Pons (tissue), 1 donor: ENCODE results near the gene PKP4.
A peak's percentile ranks its signal among the peaks of the same experiment; 100 is the strongest.
"Not testable (repeated sequence)": the region's sequence is repeated elsewhere in the genome, so short reads cannot be mapped to it uniquely, and the experiment has no call there.

ENCODE experiments used
- DNase-seq: peaks from one replicate; pipeline ENCODE4 v3.0.0-alpha.2; 2016; ENCODE audit warnings: low spot score

Gene PKP4

DNA sequence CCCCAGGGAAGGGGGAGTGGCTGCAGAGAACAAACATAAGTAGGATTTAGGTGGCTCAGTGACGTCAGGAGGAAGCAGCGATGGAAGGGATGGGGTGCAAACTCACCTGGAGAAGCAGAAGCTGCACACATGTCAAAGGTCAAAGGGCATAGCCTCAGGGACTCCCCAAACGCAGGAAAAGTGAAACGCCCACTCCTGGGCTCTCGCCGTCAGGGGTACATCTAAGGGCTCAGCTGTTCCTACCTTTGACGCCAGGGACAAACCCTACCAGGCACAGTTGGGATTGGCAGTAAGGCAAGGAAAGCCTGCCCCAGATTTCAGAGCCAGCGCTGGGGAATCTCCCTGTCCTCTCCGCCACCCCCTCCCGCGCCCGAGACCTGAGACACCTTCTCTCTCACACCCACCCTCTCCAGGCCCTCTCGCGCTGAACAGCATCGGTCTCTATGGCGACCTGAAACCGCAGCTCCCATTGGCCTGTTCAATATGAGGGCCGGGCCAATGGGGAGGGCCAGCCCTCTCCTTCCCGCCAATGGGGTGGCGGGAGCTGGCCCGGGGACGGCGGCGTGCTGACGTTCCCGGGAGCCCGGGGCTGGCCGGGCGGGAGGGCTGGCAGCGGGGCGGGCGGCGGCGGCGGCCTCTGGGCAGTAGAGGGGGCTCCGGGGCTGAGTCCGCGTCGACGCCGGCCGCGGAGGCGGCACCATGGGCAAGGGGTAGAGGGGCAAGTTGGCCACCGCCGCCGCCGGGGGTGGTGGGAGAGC is at the start of gene PKP4, which contains the start of gene CCDC148:
PKP4 (plus strand) TSS at position 644 of the 758 bp plus-strand sequence. CDS start 76,233 bp downstream, outside the sequence.
CCDC148 (minus strand) TSS at position 445 of the 758 bp plus-strand sequence; CDS start at position 131, 314 bp downstream.
- DNase-seq, result peak; percentile 95

DNA sequence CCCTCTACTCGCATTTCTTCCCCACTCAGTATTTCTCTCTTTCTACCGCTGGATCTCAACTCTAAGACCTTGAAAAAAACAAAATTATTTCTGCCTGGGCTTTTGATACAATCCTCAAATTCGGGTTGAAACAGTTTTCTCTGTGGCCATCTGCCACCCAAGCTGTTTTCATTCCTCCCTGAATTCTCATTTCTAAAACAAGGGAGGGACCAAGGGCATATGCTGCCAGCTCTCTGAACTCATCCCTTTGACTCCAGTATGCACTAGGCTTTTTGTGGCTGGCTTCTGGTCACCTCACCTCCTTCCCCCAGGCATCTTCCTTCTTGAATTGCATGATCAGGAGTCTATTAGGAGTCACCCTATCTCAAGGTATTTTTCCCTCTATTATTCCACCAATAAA is 49.7 kb upstream of the PKP4 start:
- no peak for DNase-seq

DNA sequence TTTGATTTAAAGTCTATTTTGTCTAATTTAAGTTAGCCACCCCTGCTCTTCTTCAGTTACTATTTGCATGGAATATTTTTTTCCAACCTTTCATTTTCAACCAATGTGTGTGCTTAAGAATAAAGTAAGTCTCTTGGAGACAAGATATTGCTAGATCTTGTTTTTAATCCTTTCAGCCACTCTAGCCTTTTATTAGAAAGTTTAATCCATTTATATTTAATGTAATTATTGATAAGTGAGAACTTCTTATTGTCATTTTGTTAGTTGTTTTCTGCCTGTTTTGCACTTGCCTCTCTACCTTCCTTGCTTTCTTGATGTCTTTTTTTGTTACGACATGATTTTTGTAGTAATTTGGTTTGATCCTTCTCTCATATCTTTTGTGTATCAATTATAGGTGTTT is 46.6 kb upstream of the PKP4 start:
- no peak for DNase-seq

DNA sequence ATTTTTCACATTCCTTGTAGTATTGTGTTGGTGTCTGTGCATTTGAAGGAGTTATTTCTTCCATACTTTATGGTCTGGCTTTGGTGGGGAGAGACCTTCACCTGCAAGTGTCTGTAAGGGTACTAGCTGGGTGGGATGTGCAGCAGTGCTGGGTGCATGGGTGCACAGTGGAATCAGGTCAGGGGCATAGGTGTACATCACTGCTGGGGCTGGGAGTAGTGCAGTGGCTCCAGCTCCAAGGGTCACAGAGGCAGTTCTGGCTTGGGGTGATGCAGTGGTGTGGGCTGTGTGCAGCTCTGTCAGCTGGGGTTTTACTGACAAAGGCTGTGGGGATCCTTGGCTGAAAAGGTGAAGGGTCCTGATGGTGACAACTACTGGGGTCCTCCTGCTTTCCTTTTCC is 45.0 kb upstream of the PKP4 start:
- DNase-seq, result no peak

DNA sequence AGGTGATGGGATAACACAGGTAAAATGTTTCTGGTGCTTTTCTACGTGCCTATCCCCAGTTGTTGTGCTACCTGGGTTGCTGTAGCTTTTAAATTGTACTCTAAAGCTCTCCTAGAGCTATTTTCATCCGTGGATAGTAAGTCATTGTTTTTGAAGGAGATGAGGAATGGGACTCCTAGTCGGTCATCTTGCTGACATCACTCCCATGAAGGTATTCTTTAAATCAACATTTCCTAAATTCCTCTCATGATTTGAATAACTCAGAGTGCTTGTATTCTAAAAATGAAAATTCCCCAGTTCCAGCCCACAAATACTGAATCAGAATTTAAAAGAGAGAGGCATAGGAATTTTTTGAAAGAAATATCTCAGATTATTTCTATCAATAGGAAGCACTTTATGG is 44.5 kb upstream of the PKP4 start:
- DNase-seq, result no peak

- DNase-seq, result no peak
Measured at GRCh38 chr2:158413581-158413980, 43.2 kb upstream of the PKP4 start.

GRCh38 chr2:158414538-158414937 is 42.2 kb upstream of the PKP4 start:
- no peak for DNase-seq

DNA sequence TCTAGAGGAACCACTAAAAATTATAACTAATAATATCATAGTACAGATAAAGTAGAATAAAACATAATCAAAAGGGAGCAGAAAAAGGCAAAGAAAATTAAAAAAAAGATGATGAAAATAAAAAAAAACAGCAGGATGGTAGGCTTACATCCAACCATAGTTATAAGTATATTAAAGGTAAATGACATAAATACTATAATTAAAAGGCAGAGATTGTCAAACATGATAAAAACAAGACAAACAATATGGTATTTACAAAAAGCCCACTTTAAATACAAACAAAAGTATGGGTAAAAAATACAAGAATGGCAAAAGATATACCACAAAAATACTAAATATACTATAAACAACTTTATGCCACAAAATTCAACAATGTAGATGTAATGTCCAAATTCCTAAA is 24.6 kb upstream of the PKP4 start:
- DNase-seq, result no peak

DNA sequence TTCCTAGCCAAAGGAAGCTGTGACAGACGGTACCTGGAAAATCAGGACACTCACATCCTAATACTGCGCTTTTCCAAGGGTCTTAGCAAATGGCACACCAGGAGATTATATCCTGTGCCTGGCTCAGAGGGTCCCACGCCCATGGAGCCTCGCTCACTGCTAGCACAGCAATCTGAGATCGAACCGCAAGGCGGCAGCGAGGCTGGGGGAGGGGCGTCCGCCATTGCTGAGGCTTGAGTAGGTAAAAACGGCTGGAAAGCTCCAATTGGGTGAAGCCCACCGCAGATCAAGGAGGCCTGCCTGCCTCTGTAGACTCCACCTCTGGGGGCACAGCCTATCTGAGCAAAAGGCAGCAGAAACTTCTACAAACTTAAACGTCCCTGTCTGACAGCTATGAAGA is 23.0 kb upstream of the PKP4 start:
- not testable (repeated sequence) for DNase-seq

DNA sequence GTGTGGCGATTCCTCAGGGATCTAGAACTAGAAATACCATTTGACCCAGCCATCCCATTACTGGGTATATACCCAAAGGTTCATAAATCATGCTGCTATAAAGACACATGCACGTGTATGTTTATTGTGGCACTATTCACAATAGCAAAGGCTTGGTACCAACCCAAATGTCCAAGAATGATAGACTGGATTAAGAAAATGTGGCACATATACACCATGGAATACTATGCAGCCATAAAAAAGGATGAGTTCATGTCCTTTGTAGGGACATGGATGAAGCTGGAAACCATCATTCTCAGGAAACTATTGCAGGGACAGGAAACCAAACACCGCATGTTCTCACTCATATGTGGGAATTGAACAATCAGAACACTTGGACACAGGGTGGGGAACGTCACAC is 17.7 kb upstream of the PKP4 start:
- DNase-seq, result not testable (repeated sequence)

DNA sequence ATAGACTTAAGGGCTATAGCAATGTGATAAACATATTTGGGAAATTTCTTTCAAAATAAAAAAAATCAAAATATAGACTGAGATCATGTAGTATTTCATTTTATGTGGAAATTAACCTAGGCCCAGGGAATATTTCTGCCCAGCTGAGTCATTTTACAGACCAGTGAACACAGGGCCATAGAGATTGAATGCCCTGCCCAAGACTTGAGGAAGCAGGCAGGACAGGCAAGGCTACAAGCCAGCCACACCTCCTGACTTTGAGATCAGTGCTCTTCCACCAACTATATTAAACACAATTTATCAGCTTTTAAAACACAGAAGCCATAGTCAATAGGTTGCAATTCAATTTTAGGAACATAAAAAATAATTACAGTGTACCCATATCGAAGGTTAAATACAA is 13.1 kb upstream of the PKP4 start:
- no peak for DNase-seq

DNA sequence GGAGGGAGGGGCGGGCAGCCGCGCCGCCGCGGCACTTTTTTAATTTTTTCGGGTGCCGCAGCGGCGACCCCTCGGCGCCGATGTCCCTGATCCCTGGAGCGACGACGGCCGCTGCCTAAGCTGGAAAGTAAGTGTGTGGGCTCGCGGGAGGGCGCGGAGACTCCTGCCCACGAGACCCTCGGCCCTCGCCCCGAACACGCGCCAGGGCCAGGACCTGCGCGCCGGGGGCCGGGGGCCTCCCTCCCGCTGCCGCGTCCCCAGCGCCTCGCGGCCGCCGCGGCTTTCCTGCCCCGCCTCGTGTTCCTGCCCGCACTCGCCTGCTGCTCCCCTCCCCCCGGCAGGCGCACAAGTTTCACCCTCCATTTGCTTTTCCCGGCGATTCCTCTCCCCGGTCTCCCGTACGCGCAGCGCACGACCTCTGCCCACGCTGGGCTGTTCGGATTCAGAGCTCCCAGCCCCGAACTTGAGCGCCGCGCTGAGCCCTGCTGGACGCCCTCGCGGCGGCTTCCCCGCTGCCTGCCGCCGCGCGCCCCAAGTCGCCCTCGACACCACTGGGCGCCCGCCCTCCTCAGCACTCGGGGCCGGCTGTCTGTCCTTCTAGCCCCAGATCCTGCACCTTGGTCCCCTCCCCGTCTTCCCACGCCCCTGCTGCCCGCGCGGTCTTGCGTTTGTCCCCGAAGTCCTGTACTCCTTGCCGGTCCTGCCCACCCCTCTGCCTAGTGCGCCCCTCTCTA is 507 bp downstream of the PKP4 start:
- DNase-seq, result peak; percentile 36

DNA sequence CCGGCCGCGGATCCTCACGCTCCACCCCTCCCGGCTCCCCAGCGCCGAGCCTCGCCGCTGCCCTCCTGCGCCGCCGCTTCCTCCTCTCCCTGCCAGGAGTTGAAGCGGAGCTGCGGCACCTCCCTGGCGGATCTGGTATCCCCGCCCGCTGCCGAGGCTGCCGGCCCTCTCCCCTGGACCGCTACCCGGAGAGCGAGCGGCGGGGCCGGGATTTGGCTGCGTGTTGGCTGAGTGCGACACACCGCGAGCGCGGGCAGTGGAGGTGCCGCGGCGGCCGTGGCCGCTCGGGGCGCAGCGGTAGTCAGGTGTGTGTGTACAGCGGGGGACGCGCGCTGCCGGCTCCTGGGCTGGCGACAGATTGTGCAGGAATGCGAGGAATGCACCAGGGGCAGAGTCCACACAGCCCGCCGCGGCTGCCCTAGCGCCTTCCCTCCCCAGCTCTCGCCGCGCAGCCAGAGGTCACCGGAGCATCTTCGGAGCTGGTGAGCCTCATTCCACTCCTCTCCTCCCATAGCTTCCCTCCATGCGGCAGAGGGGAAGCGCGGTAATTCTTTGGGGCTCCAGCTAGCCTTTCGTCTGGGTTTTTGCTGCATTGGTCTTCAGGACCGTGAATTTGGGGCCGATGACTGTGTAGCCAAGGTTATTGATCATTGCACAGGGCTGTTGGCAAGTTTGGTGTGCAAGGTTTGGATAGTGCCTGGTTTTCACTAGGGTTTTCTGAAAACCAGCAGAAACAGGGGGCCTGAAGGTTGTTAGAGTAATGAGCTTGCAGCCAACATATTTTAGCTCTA is 1.3 kb downstream of the PKP4 start:
- peak; percentile 62 for DNase-seq

- DNase-seq, result peak; percentile 96
Measured at GRCh38 chr2:158458617-158458920, 1.8 kb downstream of the PKP4 start.

GRCh38 chr2:158459161-158460003 is 2.6 kb downstream of the PKP4 start:
- DNase-seq, result peak; percentile 67

DNA sequence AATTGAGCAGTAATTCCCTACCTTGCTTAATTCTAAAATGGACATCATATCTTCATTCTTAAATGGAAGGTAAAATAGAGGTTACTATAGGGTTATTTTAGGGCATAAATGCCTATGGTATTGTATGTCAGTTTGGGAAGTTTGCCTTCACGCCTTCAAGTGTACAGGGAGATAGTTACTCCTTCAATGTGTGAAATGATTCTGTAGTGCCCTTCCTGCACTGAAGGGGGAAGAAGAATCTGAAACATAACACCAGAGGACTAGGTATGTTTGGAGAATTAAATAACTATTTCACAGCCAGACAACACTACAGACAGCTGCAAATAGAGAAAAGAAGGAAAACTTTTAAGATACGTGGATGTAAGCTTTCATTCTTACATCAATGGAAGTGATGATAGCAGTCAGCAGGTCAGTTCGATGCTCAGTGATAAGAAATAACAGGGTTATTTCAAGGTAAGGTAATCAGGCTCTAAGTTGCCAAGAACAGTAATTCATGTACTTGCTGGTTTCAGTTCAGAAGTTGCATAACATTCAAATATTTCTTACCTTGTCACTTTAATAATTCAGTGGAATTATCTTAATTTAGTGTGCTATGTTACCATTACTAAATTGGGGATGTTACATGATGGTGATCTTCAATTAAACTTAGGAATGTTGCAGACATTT is 4.0 kb downstream of the PKP4 start:
- DNase-seq, result peak; percentile 65

GRCh38 chr2:158463496-158464095 is 6.8 kb downstream of the PKP4 start:
- no peak for DNase-seq

- DNase-seq, result no peak
Measured at GRCh38 chr2:158464426-158465281, 7.9 kb downstream of the PKP4 start.

DNA sequence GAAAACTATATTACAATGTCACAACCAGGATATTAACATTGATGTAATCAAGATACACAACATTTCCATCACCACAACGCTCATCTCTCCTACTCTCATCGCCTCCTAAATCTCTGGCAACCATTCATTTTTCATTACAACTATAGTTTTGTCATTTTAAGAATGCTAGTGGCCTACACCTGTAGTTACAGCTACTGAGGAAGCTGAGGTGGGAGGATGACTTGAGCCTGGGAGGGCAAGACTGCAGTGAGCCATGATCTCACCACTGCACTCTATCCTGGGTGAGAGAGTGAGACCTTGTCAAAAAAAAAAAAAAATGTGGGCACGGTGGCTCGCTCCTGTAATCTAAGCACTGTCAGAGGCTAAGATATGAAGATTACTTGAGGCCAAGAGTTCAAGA is 10.5 kb downstream of the PKP4 start:
- DNase-seq, result no peak

GRCh38 chr2:158472829-158473228 is 16.1 kb downstream of the PKP4 start:
- not testable (repeated sequence) for DNase-seq
